HEK293 (cell line): Measurements from ENCODE around the gene MON2.

Experiments used
- ZBTB21 ChIP-seq: fragments of 450-650 bp; formaldehyde crosslinking; IDR thresholded peaks from 2 replicates; pipeline ENCODE4 v1.5.1; 2017; ENCODE audit warnings: missing biosample characterization, missing genetic modification characterization
- ZNF239 ChIP-seq: fragments of 450-650 bp; formaldehyde crosslinking; IDR thresholded peaks from 2 replicates; pipeline ENCODE4 v1.5.1; 2016; ENCODE audit warnings: missing biosample characterization, missing genetic modification characterization
- ZNF707 ChIP-seq: fragments of 450-650 bp; formaldehyde crosslinking; IDR thresholded peaks from 2 replicates; pipeline ENCODE4 v1.5.1; 2016; ENCODE audit warnings: missing biosample characterization, missing genetic modification characterization
- TF ChIP-seq, protein P1 (sequence below): fragments of 450-650 bp; formaldehyde crosslinking; IDR thresholded peaks from 2 replicates; pipeline ENCODE4 v1.5.1; 2016; ENCODE audit warnings: missing biosample characterization, missing genetic modification characterization

DNA sequence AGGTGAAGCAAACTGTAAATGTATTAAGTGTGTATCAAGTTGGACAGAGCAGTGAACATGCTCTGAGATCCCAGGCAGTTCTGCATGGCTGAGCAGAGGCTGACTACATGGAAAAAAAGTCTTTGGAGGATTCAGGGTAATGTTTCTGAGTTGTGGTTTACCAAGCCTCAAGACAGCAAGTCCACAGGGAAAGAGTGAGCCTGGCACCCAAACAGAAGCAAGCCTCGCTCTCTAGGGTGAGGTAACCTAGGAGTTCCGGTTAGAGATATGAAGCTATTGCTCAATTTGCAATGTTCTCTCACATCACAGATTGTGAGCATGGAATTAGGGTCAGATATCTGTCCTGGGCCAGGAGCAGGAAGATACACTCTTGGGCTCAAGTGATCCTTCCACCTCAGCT is 158.6 kb downstream of the MON2 start:
- TF ChIP-seq, protein P1, sequence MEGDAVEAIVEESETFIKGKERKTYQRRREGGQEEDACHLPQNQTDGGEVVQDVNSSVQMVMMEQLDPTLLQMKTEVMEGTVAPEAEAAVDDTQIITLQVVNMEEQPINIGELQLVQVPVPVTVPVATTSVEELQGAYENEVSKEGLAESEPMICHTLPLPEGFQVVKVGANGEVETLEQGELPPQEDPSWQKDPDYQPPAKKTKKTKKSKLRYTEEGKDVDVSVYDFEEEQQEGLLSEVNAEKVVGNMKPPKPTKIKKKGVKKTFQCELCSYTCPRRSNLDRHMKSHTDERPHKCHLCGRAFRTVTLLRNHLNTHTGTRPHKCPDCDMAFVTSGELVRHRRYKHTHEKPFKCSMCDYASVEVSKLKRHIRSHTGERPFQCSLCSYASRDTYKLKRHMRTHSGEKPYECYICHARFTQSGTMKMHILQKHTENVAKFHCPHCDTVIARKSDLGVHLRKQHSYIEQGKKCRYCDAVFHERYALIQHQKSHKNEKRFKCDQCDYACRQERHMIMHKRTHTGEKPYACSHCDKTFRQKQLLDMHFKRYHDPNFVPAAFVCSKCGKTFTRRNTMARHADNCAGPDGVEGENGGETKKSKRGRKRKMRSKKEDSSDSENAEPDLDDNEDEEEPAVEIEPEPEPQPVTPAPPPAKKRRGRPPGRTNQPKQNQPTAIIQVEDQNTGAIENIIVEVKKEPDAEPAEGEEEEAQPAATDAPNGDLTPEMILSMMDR (tag by site-specific recombination), result no peak
- TF ChIP-seq ZBTB21 (tag by site-specific recombination) (no peak), ZNF707 (tag by site-specific recombination) (no peak), ZNF239 (tag by site-specific recombination) (no peak)
